ENCODE results near the gene EFS.
"Not testable (repeated sequence)": the region's sequence is repeated elsewhere in the genome, so short reads cannot be mapped to it uniquely, and the experiment has no call there.

The EFS gene

DNA sequence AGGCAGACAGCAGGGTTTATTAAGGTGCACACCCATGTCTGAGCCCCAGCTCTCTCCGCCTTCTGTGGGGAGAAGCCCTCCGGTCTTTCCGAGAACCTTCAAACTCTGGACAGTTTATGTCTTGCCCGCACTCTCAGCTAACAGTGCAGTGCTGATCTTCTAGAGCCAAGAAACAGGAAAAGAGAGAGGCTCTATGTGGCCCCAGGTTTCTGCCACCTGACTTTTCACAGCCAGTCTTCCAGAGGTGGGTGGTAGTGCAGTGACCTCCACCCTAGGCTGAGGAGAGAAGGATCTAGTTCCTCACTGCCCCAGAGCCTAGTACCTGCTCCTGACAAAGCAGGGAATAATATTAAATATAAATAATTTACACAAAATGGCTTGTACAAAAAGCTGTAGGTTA lies 8.3 kb downstream of the EFS start:
- DNase-seq: no peak

DNA sequence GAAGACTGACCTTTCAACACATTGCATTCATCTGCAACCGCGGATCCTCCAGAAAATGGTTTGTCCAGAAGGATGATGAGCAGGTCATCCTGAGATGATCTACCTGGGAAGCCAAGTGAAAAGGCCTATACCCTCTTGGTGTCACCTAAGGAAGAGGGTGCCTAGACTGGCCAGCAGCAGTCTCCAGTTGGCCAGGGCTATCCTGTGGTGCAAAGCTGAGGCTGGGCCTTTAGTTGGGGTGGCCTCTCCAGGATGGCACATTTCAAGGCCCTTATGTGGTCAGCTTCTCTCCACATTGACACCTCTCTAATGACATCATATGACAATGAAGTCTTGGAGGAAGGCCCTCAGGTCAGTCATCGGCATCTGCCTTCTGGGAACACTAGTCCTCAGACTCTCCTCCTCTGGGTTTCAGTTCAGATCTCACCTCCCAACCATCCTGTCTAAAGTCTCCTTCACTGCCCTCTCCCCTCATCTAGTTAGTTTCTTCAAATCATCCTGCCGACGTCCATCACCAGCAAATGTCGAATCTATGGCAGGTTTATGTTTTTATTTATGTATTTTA lies 9.0 kb downstream of the EFS start:
- DNase-seq: no peak

DNA sequence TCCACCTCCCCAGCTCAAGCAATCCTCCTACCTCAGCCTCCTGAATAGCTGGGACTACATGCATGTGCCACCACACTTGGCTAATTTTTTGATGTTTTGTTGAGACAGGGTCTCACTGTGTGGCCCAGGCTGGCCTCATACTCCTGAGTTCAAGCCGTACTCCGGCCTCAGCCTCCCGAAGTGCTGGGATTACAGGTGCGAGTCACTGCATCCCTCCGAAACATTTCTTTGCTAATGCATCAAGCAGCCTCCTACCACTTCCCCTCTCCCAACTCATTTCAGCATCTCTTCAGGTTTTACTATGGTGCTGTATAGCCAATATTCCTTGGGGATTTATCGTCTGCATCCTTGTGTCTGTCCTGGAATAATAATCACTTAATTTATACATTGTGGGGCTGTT lies 10.0 kb downstream of the EFS start:
- no peak for DNase-seq

DNA sequence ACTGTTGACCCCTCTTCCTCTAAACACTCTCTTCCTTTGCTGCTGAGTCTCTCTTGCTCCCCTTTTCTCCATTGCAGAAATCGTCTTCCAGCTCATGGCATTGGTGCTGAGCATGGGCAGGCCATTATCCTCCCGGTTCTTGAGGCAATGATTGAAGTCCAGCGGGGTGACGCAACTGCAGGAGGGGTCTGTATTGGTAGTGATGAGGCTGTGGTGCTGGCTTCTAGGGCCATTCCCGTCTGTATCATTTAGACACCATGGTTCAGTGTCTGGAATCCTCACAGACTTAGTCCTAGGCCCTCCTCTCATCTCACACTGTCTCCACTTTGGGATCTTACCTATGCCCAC lies 11.6 kb downstream of the EFS start:
- DNase-seq: no peak

DNA sequence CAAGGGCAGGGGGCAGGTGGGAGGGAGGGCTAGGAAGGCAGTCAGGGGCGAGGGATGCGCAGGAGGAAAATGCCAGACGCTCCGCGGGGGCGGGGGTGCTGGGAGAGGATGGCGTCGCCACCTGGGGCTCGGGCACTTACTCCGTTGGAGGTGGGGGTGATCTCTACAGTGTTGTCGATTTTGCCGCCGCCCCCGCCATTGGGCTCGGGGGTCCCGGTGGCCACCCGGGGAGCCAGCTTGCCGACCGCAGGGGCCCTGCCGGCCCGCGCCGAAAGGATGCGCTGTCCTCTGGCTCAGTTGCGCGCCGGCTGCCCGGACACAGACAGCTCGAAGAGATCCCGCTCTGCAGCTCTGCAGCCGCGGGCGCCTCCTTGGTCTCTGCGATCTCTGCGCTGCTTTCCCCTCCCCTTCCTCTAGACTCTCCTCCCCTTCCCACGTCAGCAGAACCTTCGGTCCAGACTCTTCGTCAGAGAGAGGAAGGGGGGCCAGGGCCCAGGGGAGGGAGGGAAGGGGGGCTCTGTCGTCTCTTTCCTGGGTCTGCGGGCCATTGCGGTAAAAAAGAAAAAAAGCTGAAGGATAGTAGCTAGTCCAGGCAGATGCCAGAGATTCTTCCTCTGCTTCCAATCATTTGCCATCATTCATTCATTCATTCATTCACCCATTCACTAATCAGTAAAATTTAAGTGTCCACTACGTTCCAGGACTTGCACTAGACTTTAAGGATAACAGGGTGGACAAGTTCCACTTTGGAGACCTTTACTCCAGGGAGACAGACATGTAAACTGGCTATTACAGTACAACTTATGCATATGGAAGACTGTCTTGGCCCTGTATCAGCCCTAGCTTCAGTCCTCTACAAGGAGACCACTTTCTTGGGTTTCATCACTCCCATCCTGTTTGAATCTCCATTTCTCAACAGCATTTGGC lies 12.2 kb downstream of the EFS start, which contains the start of gene SLC22A17:
SLC22A17 (minus strand) TSS at position 382 of the 927 bp plus-strand sequence.
- peak; percentile 27 for DNase-seq

DNA sequence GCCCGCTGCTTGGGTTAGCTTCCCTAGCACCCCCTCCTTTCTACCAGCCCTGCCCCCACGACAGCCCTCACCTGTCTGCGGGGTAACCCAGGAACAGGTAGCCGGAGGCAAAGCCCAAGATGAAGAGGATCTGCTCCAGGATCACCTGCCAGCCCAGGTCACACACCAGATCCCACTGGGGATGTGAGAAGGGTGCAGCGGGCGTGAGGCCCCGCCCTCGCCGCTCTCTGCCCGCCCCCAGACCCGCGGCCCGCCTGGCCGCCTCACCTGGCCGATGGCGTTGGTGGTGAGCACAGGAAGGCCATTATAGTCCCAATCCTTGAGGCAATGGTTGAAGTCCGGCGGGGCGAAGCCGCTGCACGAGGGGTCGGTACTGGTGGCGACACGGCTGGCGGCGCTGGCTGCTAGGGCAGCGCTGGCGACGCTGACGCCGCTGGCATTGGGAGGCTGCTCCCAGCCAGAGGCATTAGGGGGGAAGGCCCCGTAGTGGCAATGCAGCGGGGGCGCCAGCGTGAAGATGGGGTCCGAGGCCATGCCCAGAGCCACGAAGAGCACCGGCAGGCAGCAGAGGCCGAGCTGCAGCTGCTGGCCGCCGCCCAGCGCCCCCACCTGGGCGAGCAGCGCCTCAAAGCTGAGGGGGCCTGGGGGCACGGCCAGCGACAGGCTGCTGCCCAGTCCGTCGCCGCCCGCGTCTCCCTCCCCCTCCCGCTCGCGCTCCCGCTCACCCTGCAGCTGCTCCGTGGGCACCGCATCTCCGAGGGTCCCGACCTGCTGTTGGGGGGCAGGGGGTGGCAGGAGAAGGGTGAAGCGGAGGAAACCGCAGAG lies 13.1 kb downstream of the EFS start:
- DNase-seq: no peak

DNA sequence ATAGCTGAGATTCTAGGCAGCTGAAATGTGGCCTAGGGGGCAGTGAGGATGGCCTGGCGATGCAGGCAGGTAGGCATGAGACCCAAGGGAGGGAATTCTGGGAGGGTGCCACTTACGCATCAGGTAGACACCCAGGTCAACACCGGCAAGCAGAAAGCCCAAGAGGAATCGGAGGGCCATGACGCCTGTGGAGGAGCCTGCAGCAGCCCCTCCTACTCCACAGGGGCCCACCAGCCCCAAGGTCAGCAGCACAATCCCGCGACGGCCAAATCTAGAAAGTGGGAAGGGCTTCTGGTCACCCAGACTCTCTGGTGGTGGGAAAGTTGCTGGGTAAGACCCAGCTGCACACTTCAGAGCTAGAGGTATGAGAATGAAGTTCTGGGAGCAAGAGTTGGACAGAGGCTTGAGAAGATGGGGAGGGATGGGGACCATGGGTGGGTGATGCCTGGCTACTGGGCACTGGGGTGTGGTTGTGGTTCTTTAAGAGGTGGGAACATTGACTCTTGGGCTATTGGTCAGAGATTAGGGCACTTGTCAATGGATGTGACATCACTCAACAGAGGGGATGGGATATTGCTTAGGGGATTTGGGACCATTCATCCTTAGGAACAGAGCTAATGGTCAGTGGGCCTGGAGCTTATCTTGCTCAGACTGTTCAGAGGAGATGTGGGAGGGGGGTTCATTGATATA lies 15.7 kb downstream of the EFS start:
- DNase-seq: no peak

DNA sequence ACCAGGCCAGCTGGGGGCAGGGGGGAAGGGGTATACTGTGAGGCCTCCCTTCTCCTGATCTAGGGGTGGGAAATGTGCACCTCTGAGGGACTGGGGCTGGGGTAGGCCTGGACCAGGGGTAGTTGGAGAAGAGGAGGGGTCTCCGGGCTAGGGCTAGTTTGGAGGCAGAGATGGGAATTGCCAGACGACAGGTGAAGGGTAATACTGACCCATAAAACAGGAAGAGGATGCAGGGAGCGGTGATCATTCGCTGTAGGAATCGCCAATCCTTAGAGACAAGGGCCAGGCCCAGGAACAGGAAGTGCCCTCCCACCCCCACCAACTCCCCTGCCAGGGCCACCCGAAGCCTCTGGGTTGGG lies 16.7 kb downstream of the EFS start:
- DNase-seq: no peak

DNA sequence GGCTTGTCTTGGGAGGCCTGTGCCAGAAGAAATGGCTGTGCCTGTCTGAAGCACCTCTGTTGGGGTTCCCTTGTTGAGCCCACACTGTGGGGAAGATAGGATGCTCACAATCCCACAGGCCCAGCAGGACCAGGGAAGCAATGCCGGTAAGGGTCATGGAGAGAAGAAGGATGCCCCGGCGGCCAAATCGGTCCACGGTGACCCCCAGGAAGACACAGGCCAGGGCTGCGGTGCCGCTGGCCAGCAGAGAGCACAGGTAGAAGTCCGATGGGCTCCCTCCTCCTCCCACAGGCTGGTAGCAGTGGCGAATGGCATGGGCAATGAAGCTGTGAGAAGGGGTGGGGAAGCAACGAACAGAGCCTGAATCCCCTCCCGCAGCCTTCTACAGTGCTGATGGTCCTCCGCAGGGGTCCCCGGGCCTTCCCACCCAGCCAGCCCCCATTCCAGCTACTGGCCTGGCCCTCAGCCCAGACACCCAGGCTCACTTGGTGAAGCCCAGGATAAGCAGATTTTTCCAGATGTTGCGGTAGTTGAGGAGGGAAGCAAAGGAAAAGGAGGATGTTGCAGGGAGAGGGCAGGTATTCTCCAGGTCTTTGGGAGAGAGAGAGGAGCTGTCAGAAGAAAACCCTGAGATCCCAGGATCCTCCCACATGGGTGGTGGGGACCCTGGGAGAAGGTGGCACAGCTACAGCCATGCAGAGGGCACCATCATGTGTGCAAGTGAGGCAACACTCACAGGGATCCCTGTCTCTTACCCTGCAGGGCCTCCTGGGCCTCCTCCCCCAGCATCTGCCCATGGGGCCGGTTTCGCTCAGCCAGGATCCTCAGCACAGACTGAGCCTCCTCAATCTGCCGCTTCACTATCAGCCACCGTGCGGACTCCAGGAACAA lies 17.3 kb downstream of the EFS start:
- no peak for DNase-seq

DNA sequence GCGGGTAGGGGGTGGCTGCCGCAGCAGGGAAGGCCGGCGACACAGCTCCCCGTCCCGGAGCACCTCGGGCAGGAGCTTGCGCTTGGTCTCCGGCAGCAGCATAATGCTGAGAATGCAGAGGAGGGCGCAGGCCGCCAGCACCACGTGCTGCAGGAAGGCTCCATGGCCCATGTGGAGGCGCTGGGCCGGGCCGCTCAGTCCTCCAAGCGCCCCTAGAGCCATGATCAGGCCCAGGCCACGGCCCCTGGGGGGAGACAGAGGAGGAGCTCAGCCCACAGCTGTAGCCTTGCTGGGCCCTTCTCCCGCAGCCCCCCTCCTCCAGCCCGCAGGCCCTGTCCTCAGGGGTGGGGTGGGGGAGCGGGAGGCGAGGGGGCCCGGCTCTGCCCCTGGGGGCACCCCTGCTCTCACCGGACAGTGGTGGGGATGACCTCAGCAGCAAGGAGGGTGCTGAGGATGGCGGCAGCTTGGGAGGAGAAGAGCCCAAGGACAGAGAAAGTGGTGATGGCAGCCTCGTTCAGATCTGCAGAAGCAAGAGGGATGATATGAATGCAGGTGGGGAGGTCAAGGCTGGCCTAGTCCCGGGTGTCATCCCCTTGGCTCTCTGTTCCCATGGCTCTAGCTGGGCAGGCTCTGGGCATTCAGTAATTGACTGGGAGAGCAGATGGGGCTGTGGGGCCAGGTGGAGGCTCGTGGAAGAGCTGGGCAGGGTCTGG lies 18.1 kb downstream of the EFS start:
- DNase-seq: no peak

DNA sequence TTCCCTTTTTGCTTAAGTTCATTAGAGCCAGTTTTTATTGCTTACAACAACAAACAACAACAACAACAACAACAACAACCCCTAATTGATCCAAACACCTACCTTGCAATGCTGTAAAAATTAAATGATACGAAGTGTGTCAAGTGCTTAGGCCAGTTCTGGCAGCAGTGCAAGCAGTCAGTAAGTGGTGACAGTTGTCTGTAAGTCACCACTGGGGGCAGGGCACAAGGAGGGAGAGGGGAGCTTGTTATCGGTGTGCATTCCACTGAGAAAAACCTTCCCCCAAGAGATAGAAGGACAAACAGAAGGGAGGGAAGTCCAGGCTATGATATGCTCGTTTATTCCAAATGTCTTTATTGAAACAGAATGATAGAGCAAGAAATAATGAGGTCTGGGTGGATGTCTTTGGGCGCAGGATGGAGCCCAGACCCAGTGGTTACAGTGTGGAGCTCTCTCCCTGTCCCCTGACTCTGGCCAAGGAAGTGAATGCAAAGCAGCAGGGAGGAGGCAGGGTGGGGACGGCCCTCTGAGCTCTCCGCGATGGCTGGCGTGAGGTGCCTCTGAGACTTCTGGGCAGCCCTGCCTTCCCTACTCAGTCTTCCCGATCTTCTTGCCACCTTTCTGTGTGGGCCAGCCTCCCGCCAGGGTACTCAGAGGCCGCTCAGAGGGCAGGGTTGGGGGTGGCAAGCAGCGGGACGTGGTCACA lies 18.8 kb downstream of the EFS start:
- no peak for DNase-seq

DNA sequence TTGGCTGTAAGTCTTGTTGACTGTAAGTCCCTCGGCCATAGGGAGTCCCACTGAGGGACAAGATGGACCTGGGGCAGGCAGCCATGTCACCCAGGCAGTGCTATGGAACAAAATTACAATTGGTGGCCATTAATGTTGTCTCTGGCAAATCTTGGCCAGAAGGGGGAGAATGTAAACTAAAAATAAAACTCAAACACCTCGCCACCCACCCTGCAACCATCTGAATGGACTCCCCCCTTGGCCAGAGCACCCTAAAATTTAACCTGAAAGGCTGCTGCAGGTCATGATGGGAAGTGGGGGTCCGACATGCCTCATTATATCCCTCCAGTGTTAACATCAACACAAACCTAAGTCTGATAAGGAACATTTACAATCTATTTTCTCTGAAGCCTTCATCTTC lies 20.5 kb downstream of the EFS start:
- DNase-seq: no peak

DNA sequence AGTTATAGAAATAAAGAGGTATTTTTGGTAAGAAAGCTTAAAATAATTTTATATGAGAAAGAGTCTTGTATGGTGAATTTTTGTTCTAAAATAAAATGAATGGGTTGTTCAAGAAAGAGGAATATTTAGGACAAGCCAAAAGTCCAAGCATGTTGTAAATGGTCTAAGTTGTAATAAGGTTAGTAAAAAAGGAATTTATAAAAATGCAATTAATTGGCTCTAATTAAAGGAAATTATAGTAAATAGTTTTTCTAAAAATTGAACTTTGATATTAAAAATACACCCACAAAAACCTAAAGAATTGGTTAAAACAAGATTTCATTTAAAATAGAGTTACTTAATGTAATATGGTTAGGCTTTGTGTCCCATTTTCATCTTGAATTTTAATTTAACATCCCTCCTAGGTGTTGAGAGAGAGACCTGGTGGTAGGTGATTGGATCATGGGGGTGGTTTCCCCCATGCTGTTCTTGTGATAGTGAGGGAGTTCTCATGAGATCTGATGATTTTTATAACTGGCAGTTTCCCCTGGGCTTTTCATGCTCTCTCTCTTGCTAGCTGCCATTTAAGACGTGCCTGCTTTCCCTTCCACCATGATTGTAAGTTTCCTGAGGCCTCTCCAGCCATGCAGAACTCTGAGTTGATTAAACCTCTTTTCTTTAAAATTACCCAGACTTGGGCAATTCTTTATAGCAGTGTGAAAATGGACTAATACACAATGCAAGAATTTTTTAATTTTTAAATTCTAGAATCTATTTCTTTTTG lies 25.3 kb downstream of the EFS start:
- DNase-seq: no peak

DNA sequence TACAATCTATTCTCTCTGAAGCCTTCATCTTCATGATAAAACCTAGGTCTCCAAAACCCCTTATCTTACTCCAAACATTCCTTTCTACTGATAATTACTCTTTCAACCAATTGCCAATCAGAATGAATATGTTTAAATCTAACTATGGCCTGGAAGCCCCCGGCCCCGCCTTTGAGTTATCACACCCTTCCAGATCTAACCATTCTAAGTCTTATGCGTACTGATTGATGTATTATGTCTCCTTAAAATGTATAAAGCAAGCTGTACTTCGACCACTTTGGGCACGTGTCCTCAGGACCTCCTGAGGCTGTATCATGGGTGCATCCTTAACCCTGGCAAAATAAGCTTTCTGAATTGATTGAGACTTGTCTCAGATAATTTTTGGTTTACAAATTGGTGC lies 29.3 kb downstream of the EFS start:
- DNase-seq: no peak

DNA sequence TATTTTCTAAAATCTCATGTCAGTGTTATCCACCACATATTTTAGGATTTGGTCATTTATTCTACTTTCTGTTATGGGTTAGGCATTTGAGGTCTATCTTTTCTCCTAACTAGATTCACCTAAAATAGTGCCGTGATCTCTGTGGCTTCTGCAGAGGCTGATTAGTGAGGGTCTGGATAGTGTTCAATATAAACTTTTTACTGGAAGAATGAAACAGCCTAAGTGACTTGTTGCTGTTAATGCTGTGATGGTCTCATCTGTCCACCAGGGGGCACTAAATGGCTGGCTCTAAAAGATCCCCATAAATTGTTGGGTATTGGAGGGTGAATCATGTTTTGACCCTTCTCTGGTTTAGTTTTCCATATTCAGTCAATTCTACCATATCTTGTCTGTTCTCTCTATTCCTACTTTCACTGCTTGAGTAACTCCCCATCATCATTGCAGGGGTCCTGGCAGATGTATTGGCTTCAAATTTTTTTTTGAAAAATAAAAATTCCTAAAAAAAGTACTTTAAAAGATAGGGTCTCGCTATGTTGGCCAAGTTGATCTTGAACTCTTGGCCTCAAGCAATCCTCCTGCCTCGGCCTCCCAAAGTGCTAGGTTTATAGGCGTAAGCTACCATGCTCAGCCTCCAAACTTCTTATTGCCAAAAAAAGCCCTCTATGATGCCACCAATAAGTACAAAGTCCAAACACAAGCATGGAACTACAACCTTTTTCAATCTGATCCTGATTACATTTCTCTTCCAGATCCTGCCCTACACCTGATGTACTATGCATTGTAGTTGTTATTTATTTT lies 36.8 kb downstream of the EFS start:
- peak; percentile 78 for DNase-seq

DNA sequence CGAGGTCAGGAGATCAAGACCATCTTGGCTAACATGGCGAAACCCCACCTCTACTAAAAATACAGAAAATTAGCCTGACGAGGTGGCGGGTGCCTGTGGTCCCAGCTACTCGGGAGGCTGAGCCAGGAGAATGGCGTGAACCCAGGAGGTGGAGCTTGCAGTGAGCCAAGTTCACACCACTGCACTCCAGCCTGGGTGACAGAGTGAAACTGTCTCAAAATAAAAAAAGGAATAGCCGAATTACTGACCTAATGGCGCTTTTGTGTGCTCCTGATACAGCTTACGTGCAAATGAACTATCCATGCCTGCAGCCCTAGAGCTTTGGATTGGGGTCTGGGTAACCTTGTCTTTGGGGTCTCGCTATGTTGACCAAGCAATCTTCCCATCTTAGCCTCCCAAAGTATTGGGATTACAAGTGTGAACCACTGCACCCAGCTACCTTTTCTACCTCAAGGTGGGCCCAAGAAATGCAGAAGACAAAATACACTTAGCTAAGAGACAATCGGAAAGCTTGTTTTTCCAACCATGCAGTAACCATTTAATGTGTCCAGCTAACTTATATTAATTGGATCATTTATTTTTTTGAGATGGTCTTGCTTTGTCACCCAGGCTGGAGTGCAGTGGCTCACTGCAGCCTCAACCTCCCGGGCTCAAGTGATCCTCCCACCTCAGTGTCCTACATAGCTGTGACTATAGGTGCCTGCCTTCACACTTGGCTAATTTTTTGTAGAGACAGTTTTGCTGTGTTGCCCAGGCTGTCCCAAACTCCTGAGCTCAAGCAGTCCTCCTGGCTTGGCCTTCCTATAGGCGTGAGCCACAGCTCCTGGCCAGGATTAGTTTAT lies 38.3 kb downstream of the EFS start:
- DNase-seq: no peak

DNA sequence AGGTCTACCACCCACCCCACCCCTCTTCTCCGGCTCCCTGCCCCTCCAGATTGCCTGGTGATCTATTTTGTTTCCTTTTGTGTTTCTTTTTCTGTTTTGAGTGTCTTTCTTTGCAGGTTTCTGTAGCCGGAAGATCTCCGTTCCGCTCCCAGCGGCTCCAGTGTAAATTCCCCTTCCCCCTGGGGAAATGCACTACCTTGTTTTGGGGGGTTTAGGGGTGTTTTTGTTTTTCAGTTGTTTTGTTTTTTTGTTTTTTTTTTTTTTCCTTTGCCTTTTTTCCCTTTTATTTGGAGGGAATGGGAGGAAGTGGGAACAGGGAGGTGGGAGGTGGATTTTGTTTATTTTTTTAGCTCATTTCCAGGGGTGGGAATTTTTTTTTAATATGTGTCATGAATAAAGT lies 39.2 kb downstream of the EFS start:
- DNase-seq: not testable (repeated sequence)

DNA sequence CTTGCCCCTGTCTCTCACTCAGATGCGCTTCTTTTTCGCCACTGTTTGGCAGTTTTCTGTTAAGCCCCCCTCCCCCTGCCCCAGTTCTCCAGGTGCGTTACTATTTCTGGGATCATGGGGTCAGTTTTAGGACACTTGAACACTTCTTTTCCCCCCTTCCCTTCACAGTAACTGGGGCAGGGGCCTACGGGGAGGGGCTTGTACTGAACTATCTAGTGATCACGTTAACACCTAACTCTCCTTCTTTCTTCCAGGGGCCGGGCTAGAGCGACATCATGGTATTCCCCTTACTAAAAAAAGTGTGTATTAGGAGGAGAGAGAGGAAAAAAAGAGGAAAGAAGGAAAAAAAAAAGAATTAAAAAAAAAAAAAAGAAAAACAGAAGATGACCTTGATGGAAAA lies 40.0 kb downstream of the EFS start:
- no peak for DNase-seq

All from activated CD4-positive, alpha-beta T cell treated with anti-CD3 and anti-CD28 coated beads, Interleukin-2, amount 50 U/mL, for 16 hours (primary cell).